ENCODE results near the gene PTPRO.

PTPRO gene

GRCh38 chr12:15322164-15323061, at the start of gene PTPRO:
Gene PTPRO, plus strand, starts transcription at chr12:15322508.
- peak; percentile 87 for DNase-seq (ENCODE audit: low spot score)

GRCh38 chr12:15273896-15274295, 48.4 kb upstream of the PTPRO start:
- no peak for DNase-seq (ENCODE audit: low spot score)

GRCh38 chr12:15274561-15274967, 47.7 kb upstream of the PTPRO start:
- no peak for DNase-seq (ENCODE audit: low spot score)

- DNase-seq (ENCODE audit: low spot score) = no peak
Observed at GRCh38 chr12:15276088-15276698, 46.1 kb upstream of the PTPRO start.

- DNase-seq (ENCODE audit: low spot score) = no peak
Observed at GRCh38 chr12:15278816-15279658, 43.3 kb upstream of the PTPRO start.

GRCh38 chr12:15280930-15281329, 41.4 kb upstream of the PTPRO start:
- DNase-seq (ENCODE audit: low spot score) = no peak

- DNase-seq (ENCODE audit: low spot score) = no peak
Observed at GRCh38 chr12:15289192-15289591, 33.1 kb upstream of the PTPRO start.

GRCh38 chr12:15293731-15294130, 28.6 kb upstream of the PTPRO start:
- no peak for DNase-seq (ENCODE audit: low spot score)

- DNase-seq (ENCODE audit: low spot score) = no peak
Observed at GRCh38 chr12:15299947-15300346, 22.4 kb upstream of the PTPRO start.

- no peak for DNase-seq (ENCODE audit: low spot score)
Observed at GRCh38 chr12:15304296-15304695, 18.0 kb upstream of the PTPRO start.

GRCh38 chr12:15306605-15307004, 15.7 kb upstream of the PTPRO start:
- no peak for DNase-seq (ENCODE audit: low spot score)

GRCh38 chr12:15307079-15307478, 15.2 kb upstream of the PTPRO start:
- DNase-seq (ENCODE audit: low spot score) = no peak

GRCh38 chr12:15318841-15319240, 3.5 kb upstream of the PTPRO start:
- no peak for DNase-seq (ENCODE audit: low spot score)

- DNase-seq (ENCODE audit: low spot score) = no peak
Observed at GRCh38 chr12:15320881-15321280, 1.4 kb upstream of the PTPRO start.

GRCh38 chr12:15323480-15323879, 1.2 kb downstream of the PTPRO start:
- no peak for DNase-seq (ENCODE audit: low spot score)

GRCh38 chr12:15329891-15330290, 7.6 kb downstream of the PTPRO start:
- no peak for DNase-seq (ENCODE audit: low spot score)

GRCh38 chr12:15334225-15334624, 11.9 kb downstream of the PTPRO start:
- no peak for DNase-seq (ENCODE audit: low spot score)

GRCh38 chr12:15335959-15336358, 13.7 kb downstream of the PTPRO start:
- DNase-seq (ENCODE audit: low spot score) = no peak

GRCh38 chr12:15336768-15337553, 14.7 kb downstream of the PTPRO start:
- DNase-seq (ENCODE audit: low spot score) = no peak

- no peak for DNase-seq (ENCODE audit: low spot score)
Observed at GRCh38 chr12:15341371-15341770, 19.1 kb downstream of the PTPRO start.

GRCh38 chr12:15344561-15344960, 22.3 kb downstream of the PTPRO start:
- DNase-seq (ENCODE audit: low spot score) = no peak

- DNase-seq (ENCODE audit: low spot score) = no peak
Observed at GRCh38 chr12:15346488-15346887, 24.2 kb downstream of the PTPRO start.

All from ecto neural progenitor cell (in vitro differentiated cells).